ENCODE results near the gene ASB16.

- no peak for TF ChIP-seq EZH2 (IDR thresholded peaks at IDR 0.05; ENCODE audit: borderline replicate concordance, insufficient read depth, low read depth, low read length, poor library complexity, severe bottlenecking)
- TF ChIP-seq CTCF (IDR thresholded peaks at IDR 0.05) = no peak
Measured at GRCh38 chr17:44152875-44153274, 17.6 kb upstream of the ASB16 start.

Measured in B cell (primary cell).